Neural progenitor cell (in vitro differentiated cells): ENCODE data around the gene IGFBP6. TPM values are rescaled to one million over a fixed set of nuclear protein-coding genes. Genes with fewer than 3 reads are reported as not detected.

Experiments
- DNase-seq: peaks from one replicate; pipeline ENCODE4 v3.0.0-alpha.2; 2016; ENCODE audit warnings: low spot score
- H2AFZ ChIP-seq: fragments of 200-600 bp; sonication (generic); replicated peaks from 2 replicates; pipeline ENCODE4 v1.6.1; 2016; ENCODE audit warnings: antibody characterized with exemption
- H3F3A ChIP-seq: fragments of 200-600 bp; sonication (generic); 2 replicates; pipeline ENCODE4 v1.6.1; 2016; ENCODE audit warnings: antibody characterized with exemption, low read depth
- H3K27ac ChIP-seq: fragments of 200-600 bp; sonication (generic); 2 replicates; pipeline ENCODE4 v1.5.1; 2016; ENCODE audit warnings: mild to moderate bottlenecking
- H3K27me3 ChIP-seq: fragments of 200-600 bp; sonication (generic); 2 replicates; pipeline ENCODE4 v1.6.1; 2016; ENCODE audit warnings: mild to moderate bottlenecking, moderate library complexity
- H3K36me3 ChIP-seq: fragments of 200-600 bp; sonication (generic); 2 replicates; pipeline ENCODE4 v1.5.1; 2016
- H3K4me1 ChIP-seq: fragments of 200-600 bp; sonication (generic); 2 replicates; pipeline ENCODE4 v1.6.1; 2016; ENCODE audit warnings: mixed run types
- H3K4me2 ChIP-seq: fragments of 200-600 bp; sonication (generic); 2 replicates; pipeline ENCODE4 v1.6.1; 2016
- H3K4me3 ChIP-seq: fragments of 200-600 bp; sonication (generic); 2 replicates; pipeline ENCODE4 v1.5.1; 2016
- H3K79me2 ChIP-seq: fragments of 200-600 bp; sonication (generic); 2 replicates; pipeline ENCODE4 v1.6.1; 2016; ENCODE audit warnings: low read depth
- H3K9ac ChIP-seq: fragments of 200-600 bp; sonication (generic); 2 replicates; pipeline ENCODE4 v1.6.1; 2016
- H3K9me3 ChIP-seq: fragments of 200-600 bp; sonication (generic); 2 replicates; pipeline ENCODE4 v1.5.1; 2016; ENCODE audit warnings: low read depth
- H4K20me1 ChIP-seq: fragments of 200-600 bp; sonication (generic); 2 replicates; pipeline ENCODE4 v1.6.1; 2016; ENCODE audit warnings: low read depth
- H3K27ac Mint-ChIP-seq: 3 replicates; pipeline ENCODE4 v1.8.0; 2021; ENCODE audit warnings: mixed read lengths
- H3K27me3 Mint-ChIP-seq: 2 replicates; pipeline ENCODE4 v1.8.0; 2022; ENCODE audit warnings: low read depth, mild to moderate bottlenecking, inconsistent platforms, moderate library complexity, mixed read lengths; ENCODE audit not compliant: insufficient read depth
- H3K36me3 Mint-ChIP-seq: 3 replicates; pipeline ENCODE4 v1.8.0; 2021; ENCODE audit warnings: mixed read lengths
- H3K4me1 Mint-ChIP-seq: 3 replicates; pipeline ENCODE4 v1.8.0; 2021; ENCODE audit warnings: mixed read lengths
- H3K4me3 Mint-ChIP-seq: 3 replicates; pipeline ENCODE4 v1.8.0; 2021; ENCODE audit warnings: mild to moderate bottlenecking, moderate library complexity, mixed read lengths
- H3K9me3 Mint-ChIP-seq: 3 replicates; pipeline ENCODE4 v1.8.0; 2020; ENCODE audit warnings: mixed read lengths
- CTCF ChIP-seq: fragments of 200-600 bp; sonication (generic); IDR thresholded peaks from 2 replicates; pipeline ENCODE4 v1.5.1; 2017; ENCODE audit warnings: antibody characterized with exemption, mild to moderate bottlenecking
- EZH2 ChIP-seq: fragments of 200-600 bp; sonication (generic); IDR thresholded peaks from 2 replicates; pipeline ENCODE4 v1.6.1; 2017; ENCODE audit warnings: antibody characterized with exemption, mild to moderate bottlenecking, moderate library complexity
- EZH2phosphoT487 ChIP-seq: fragments of 200-600 bp; sonication (generic); IDR thresholded peaks from 2 replicates; pipeline ENCODE4 v1.6.1; 2017; ENCODE audit warnings: antibody characterized with exemption
- total RNA-seq: library from RNA; depleted of rRNA; stranded (reverse); fragments of >200 nt; gene quantifications from 2 replicates; pipeline ENCODE4 v1.2.3, GENCODE V29; 2015; ENCODE audit warnings: low replicate concordance

IGFBP6 gene
- total RNA-seq, 1 donor from 2014 or later = 2.6 TPM

- peaks cover under 1% of the 10 kb centered on the region for H3K4me1 Mint-ChIP-seq
- H3K27ac Mint-ChIP-seq = no peak overlapping the region
- TF ChIP-seq CTCF (no peak), EZH2phosphoT487 (no peak), EZH2 (no peak)
- Histone ChIP-seq H4K20me1 (no peaks in the 10 kb centered on the region), H3K27ac (no peak overlapping the region), H3K4me1 (no peaks in the 10 kb centered on the region), H3K4me3 (no peak overlapping the region), H2AFZ (no peak overlapping the region), H3K9me3 (no peaks in the 10 kb centered on the region), H3K9ac (no peak overlapping the region), H3K36me3 (no peaks in the 10 kb centered on the region), H3K4me2 (no peak overlapping the region), H3K27me3 (no peaks in the 10 kb centered on the region), H3F3A (peaks cover 15% of the 10 kb centered on the region), H3K79me2 (no peaks in the 10 kb centered on the region)
- DNase-seq = no peak
- H3K4me3 Mint-ChIP-seq = no peak overlapping the region
- H3K9me3 Mint-ChIP-seq = no peaks in the 10 kb centered on the region
- peaks cover 2% of the 10 kb centered on the region for H3K27me3 Mint-ChIP-seq
- H3K36me3 Mint-ChIP-seq = no peaks in the 10 kb centered on the region
Measured at GRCh38 chr12:53145383-53146260, 48.2 kb downstream of the IGFBP6 start.

DNA sequence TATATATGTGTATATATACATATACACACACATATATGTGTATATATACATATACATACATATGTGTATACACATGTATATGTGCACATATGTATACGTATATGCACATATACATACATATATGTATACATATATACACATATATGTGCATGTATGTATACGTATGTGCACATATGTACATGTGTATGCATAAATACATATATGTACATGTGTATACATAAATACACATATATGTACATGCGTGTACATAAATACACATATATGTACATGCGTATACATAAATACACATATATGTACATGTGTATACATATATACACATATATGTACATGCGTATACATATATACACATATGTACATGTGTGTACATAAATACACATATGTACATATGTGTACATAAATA is 49.7 kb downstream of the IGFBP6 start:
- Mint-ChIP-seq H3K4me3 (no peak overlapping the region), H3K27ac (no peak overlapping the region), H3K27me3 (peaks cover 4% of the 10 kb centered on the region), H3K36me3 (no peaks in the 10 kb centered on the region), H3K9me3 (no peaks in the 10 kb centered on the region), H3K4me1 (peaks cover 4% of the 10 kb centered on the region)
- no peaks in the 10 kb centered on the region for H3K36me3 ChIP-seq
- H3F3A ChIP-seq = peaks cover 15% of the 10 kb centered on the region
- DNase-seq = no peak
- no peak overlapping the region for H3K27ac ChIP-seq
- no peak overlapping the region for H2AFZ ChIP-seq
- no peaks in the 10 kb centered on the region for H3K27me3 ChIP-seq
- TF ChIP-seq EZH2 (no peak), EZH2phosphoT487 (no peak), CTCF (no peak)
- H3K4me2 ChIP-seq = no peak overlapping the region
- no peaks in the 10 kb centered on the region for H3K4me1 ChIP-seq
- no peak overlapping the region for H3K9ac ChIP-seq
- H3K4me3 ChIP-seq = no peak overlapping the region
- H3K9me3 ChIP-seq = no peaks in the 10 kb centered on the region
- H3K79me2 ChIP-seq = no peaks in the 10 kb centered on the region
- H4K20me1 ChIP-seq = no peaks in the 10 kb centered on the region

GRCh38 chr12:53147653-53148052 is 50.2 kb downstream of the IGFBP6 start:
- Mint-ChIP-seq H3K9me3 (no peaks in the 10 kb centered on the region), H3K27ac (no peak overlapping the region), H3K27me3 (peaks cover 4% of the 10 kb centered on the region), H3K36me3 (no peaks in the 10 kb centered on the region), H3K4me1 (peaks cover 4% of the 10 kb centered on the region), H3K4me3 (no peak overlapping the region)
- H3K27ac ChIP-seq = no peak overlapping the region
- no peaks in the 10 kb centered on the region for H3K4me1 ChIP-seq
- H3K4me3 ChIP-seq = no peak overlapping the region
- no peak for DNase-seq
- no peak overlapping the region for H2AFZ ChIP-seq
- H3K79me2 ChIP-seq = no peaks in the 10 kb centered on the region
- no peak overlapping the region for H3K4me2 ChIP-seq
- H3K36me3 ChIP-seq = no peaks in the 10 kb centered on the region
- no peaks in the 10 kb centered on the region for H4K20me1 ChIP-seq
- TF ChIP-seq CTCF (no peak), EZH2 (no peak), EZH2phosphoT487 (no peak)
- peaks cover 15% of the 10 kb centered on the region for H3F3A ChIP-seq
- no peak overlapping the region for H3K9ac ChIP-seq
- H3K27me3 ChIP-seq = no peaks in the 10 kb centered on the region
- no peaks in the 10 kb centered on the region for H3K9me3 ChIP-seq
